Measurements from ENCODE around the gene TMEM135. TPM values are rescaled to one million over a fixed set of nuclear protein-coding genes. Genes with fewer than 3 reads are reported as not detected.

The TMEM135 gene
- total and polyA plus RNA-seq, 2 donors (not counting 1 experiment from before 2014, with no cell fraction given): 2.7 to 19.5 TPM

GRCh38 chr11:87356428-87356827 lies 318.7 kb downstream of the TMEM135 start:
- H2AFZ ChIP-seq (ENCODE audit: insufficient read depth, low read depth, low read length, poor library complexity, severe bottlenecking): no peak overlapping the region
- no peak overlapping the region for H3K4me3 ChIP-seq (ENCODE audit: control extremely low read depth in 1 of 5, extremely low read depth in 1 of 5, insufficient read depth in 1 of 5, low read depth in 2 of 5, low read length in 4 of 5)
- no peaks in the 10 kb centered on the region for H3K79me2 ChIP-seq (ENCODE audit: control insufficient read depth, insufficient read depth, low read length)
- ChIA-PET CTCF (interaction anchor here (0.6 to 5.9 kb wide), 2 partner anchors 56 to 65 kb away, joined by 3 to 65 read pairs; no protein-coding TSS in a partner anchor), POLR2A (no interaction called here)
- DNase-seq (no peak), ATAC-seq (ENCODE audit: low read depth) (no peak)
- no peak overlapping the region for H3K4me2 ChIP-seq (replicated peaks; ENCODE audit: low read depth, low read length, poor library complexity, severe bottlenecking)
- no peak overlapping the region for H3K27ac ChIP-seq (ENCODE audit: low read length in 2 of 2)
- WGBS (ENCODE audit: insufficient coverage): 55% methylated on average over 2 of the region's 4 CpGs
- no peaks in the 10 kb centered on the region for H3K9me3 ChIP-seq (ENCODE audit: control extremely low read depth in 1 of 3, control insufficient read depth in 2 of 3, insufficient read depth in 1 of 3, low read length in 2 of 3)
- Mint-ChIP-seq H3K27ac (no peak overlapping the region), H3K9me3 (ENCODE audit: insufficient read depth) (no peaks in the 10 kb centered on the region), H3K4me3 (no peak overlapping the region), H3K4me1 (peaks cover 14% of the 10 kb centered on the region), H3K27me3 (peaks cover 10% of the 10 kb centered on the region)
- TF ChIP-seq EZH2 (IDR thresholded peaks at IDR 0.05; ENCODE audit: borderline replicate concordance, insufficient read depth, low read depth, low read length, poor library complexity, severe bottlenecking): no peak
- TF ChIP-seq, protein P1, sequence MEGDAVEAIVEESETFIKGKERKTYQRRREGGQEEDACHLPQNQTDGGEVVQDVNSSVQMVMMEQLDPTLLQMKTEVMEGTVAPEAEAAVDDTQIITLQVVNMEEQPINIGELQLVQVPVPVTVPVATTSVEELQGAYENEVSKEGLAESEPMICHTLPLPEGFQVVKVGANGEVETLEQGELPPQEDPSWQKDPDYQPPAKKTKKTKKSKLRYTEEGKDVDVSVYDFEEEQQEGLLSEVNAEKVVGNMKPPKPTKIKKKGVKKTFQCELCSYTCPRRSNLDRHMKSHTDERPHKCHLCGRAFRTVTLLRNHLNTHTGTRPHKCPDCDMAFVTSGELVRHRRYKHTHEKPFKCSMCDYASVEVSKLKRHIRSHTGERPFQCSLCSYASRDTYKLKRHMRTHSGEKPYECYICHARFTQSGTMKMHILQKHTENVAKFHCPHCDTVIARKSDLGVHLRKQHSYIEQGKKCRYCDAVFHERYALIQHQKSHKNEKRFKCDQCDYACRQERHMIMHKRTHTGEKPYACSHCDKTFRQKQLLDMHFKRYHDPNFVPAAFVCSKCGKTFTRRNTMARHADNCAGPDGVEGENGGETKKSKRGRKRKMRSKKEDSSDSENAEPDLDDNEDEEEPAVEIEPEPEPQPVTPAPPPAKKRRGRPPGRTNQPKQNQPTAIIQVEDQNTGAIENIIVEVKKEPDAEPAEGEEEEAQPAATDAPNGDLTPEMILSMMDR (IDR thresholded peaks at IDR 0.05): no peak
- no peak overlapping the region for H3K9ac ChIP-seq (ENCODE audit: low read length)
- peaks cover 7% of the 10 kb centered on the region in 2 donors for H3K4me1 ChIP-seq (ENCODE audit: control insufficient read depth in 2 of 2, insufficient read depth in 2 of 2, low read length in 2 of 2)
- intact Hi-C loops (cut with micrococcal nuclease): no loop called here
- H3K27me3 ChIP-seq (replicated peaks in 1 of 4; ENCODE audit: control extremely low read depth in 1 of 4, control insufficient read depth in 3 of 4, insufficient read depth in 4 of 4, low read length in 3 of 4): peaks cover 0 to 4% (median 1%) of the 10 kb centered on the region in 4 experiments
- no peaks in the 10 kb centered on the region for H3K36me3 ChIP-seq (replicated peaks in 1 of 2; ENCODE audit: control extremely low read depth in 1 of 2, control insufficient read depth in 1 of 2, extremely low read depth in 1 of 2, insufficient read depth in 2 of 2, low read length in 1 of 2)
- no peaks in the 10 kb centered on the region for H4K20me1 ChIP-seq (ENCODE audit: control insufficient read depth, insufficient read depth, low read length, poor library complexity, severe bottlenecking)

- Histone ChIP-seq H3K27me3 (replicated peaks in 1 of 4; ENCODE audit: control extremely low read depth in 1 of 4, control insufficient read depth in 3 of 4, insufficient read depth in 4 of 4, low read length in 3 of 4) (no peaks in the 10 kb centered on the region), H3K4me3 (ENCODE audit: control extremely low read depth in 1 of 5, extremely low read depth in 1 of 5, insufficient read depth in 1 of 5, low read depth in 2 of 5, low read length in 4 of 5) (no peak overlapping the region), H3K36me3 (replicated peaks in 1 of 2; ENCODE audit: control extremely low read depth in 1 of 2, control insufficient read depth in 1 of 2, extremely low read depth in 1 of 2, insufficient read depth in 2 of 2, low read length in 1 of 2) (no peaks in the 10 kb centered on the region), H3K4me2 (replicated peaks; ENCODE audit: low read depth, low read length, poor library complexity, severe bottlenecking) (no peak overlapping the region), H2AFZ (ENCODE audit: insufficient read depth, low read depth, low read length, poor library complexity, severe bottlenecking) (no peak overlapping the region), H3K27ac (ENCODE audit: low read length in 2 of 2) (no peak overlapping the region), H3K4me1 (ENCODE audit: control insufficient read depth in 2 of 2, insufficient read depth in 2 of 2, low read length in 2 of 2) (no peaks in the 10 kb centered on the region), H3K79me2 (ENCODE audit: control insufficient read depth, insufficient read depth, low read length) (no peaks in the 10 kb centered on the region), H4K20me1 (ENCODE audit: control insufficient read depth, insufficient read depth, low read length, poor library complexity, severe bottlenecking) (no peaks in the 10 kb centered on the region), H3K9me3 (ENCODE audit: control extremely low read depth in 1 of 3, control insufficient read depth in 2 of 3, insufficient read depth in 1 of 3, low read length in 2 of 3) (no peaks in the 10 kb centered on the region), H3K9ac (ENCODE audit: low read length) (no peak overlapping the region)
- H3K27me3 Mint-ChIP-seq: no peaks in the 10 kb centered on the region
- H3K4me3 Mint-ChIP-seq: no peak overlapping the region
- TF ChIP-seq EZH2 (IDR thresholded peaks at IDR 0.05; ENCODE audit: borderline replicate concordance, insufficient read depth, low read depth, low read length, poor library complexity, severe bottlenecking): no peak
- TF ChIP-seq, protein P1 (IDR thresholded peaks at IDR 0.05): no peak
- no peaks in the 10 kb centered on the region for H3K9me3 Mint-ChIP-seq (ENCODE audit: insufficient read depth)
- intact Hi-C loops (cut with micrococcal nuclease): no loop called here
- 79% methylated on average over 3 of the region's 5 CpGs for WGBS (ENCODE audit: insufficient coverage)
- no peak overlapping the region for H3K27ac Mint-ChIP-seq
- no peaks in the 10 kb centered on the region for H3K4me1 Mint-ChIP-seq
- CTCF ChIA-PET: no interaction called here
- POLR2A ChIA-PET: no interaction called here
- ATAC-seq (ENCODE audit: low read depth) (no peak), DNase-seq (no peak)
Measured at GRCh38 chr11:87358461-87358860, 320.7 kb downstream of the TMEM135 start.
